22Rv1 (cell line): Measurements from ENCODE around the gene PLA2G5.
"Not testable (repeated sequence)": the region's sequence is repeated elsewhere in the genome, so short reads cannot be mapped to it uniquely, and the experiment has no call there.

Source experiments
- H3K27ac ChIP-seq: fragments of 450-650 bp; 2 replicates; pipeline ENCODE4 v1.5.1; 2017
- ZFX ChIP-seq: fragments of 450-650 bp; IDR thresholded peaks from 2 replicates; pipeline ENCODE4 v1.6.1; 2017; ENCODE audit warnings: antibody characterized with exemption, borderline replicate concordance
- TF ChIP-seq, protein P1 (sequence below): fragments of 450-650 bp; IDR thresholded peaks from 2 replicates; pipeline ENCODE4 v1.5.1; 2017; ENCODE audit warnings: mild to moderate bottlenecking

The PLA2G5 gene

GRCh38 chr1:20032425-20032824 is 37.6 kb upstream of the PLA2G5 start:
- H3K27ac ChIP-seq = no peak overlapping the region
- TF ChIP-seq, protein P1, sequence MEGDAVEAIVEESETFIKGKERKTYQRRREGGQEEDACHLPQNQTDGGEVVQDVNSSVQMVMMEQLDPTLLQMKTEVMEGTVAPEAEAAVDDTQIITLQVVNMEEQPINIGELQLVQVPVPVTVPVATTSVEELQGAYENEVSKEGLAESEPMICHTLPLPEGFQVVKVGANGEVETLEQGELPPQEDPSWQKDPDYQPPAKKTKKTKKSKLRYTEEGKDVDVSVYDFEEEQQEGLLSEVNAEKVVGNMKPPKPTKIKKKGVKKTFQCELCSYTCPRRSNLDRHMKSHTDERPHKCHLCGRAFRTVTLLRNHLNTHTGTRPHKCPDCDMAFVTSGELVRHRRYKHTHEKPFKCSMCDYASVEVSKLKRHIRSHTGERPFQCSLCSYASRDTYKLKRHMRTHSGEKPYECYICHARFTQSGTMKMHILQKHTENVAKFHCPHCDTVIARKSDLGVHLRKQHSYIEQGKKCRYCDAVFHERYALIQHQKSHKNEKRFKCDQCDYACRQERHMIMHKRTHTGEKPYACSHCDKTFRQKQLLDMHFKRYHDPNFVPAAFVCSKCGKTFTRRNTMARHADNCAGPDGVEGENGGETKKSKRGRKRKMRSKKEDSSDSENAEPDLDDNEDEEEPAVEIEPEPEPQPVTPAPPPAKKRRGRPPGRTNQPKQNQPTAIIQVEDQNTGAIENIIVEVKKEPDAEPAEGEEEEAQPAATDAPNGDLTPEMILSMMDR = no peak
- no peak for TF ChIP-seq ZFX

DNA sequence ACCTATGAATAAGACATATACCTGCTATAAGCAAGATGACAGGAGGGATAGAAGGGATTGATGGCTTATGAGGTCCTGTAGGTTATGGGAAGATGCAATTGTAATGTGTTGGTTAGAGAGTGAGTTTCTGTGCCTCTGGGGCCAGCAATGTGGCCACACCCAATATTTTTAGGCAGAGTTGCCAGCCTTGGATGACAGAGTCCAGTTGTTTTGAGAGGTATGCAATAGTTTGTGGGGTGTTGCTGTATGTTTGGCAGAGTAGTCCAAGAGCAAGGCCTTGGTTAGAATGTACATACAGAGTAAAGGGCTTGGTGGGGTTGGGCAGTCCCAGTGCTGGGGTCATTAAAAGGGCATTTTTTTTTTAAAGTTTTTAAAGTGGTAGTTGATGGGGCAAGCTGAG is 36.6 kb upstream of the PLA2G5 start:
- H3K27ac ChIP-seq = no peak overlapping the region
- TF ChIP-seq, protein P1 = no peak
- TF ChIP-seq ZFX = no peak

DNA sequence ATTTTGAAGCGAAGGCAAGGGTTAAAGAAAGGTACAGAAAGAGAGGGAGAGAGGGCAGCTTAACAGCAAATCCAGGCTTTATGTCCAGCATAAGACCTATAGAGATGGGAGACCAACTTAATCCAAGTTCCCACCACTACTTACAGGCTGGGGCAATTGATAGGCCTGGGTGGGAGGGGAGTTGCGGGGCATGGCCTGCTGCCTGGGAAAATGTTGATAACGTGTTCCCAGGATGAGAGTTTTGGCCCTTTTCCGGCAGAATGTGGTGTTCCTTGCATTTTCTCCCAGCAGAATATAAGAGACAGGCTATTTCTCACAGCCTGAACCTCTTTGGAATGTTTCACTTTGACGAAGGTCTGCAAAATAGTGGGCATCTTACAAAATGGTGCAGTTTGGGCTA is 34.9 kb upstream of the PLA2G5 start:
- H3K27ac ChIP-seq = no peak overlapping the region

GRCh38 chr1:20037877-20038276 is 32.1 kb upstream of the PLA2G5 start:
- TF ChIP-seq, protein P1 = no peak
- no peak for TF ChIP-seq ZFX
- no peak overlapping the region for H3K27ac ChIP-seq

More for the DNA sequence above, 34.9 kb upstream of the PLA2G5 start:
- TF ChIP-seq, protein P1 = no peak
- TF ChIP-seq ZFX = no peak

- TF ChIP-seq, protein P1 = no peak
- TF ChIP-seq ZFX = no peak
- no peak overlapping the region for H3K27ac ChIP-seq
Observed at GRCh38 chr1:20047096-20047495, 22.9 kb upstream of the PLA2G5 start.

- H3K27ac ChIP-seq = no peak overlapping the region
- TF ChIP-seq ZFX = no peak
- TF ChIP-seq, protein P1 = no peak
Observed at GRCh38 chr1:20048563-20048962, 21.4 kb upstream of the PLA2G5 start.

DNA sequence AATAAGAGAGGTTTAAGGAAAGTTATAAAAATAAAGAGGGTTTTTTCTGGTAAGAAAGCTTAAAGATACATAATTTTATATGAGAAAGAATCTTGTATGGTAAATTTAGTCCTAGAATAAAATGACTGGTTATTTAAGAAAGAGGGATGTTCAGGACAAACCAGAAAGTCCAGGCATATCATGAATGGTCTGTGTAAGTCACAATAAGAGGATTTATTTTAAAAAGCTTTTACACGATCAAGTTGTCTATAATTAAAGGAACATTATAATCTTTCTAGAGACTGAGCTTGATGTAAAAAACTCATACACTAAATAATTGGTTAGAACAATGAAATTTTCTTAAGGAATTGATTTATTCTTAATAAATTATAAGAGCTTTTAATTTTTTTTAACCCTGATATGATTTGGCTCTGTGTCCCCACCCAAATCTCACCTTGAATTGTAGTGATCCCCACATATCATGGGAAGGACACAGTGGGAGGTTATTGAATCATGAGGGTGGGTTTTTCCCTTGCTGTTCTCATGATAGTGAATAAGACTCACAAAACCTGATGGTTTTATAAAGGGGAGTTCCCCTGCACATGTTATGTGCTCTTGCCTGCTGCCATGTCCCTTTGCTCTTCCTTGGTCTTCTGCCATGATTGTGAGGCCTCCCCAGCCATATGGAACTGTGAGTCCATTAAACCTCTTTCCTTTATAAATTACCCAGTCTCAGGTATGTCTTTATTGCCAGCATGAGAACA is 20.8 kb upstream of the PLA2G5 start:
- H3K27ac ChIP-seq = not testable (repeated sequence)
